HG03442 (cell line): ENCODE measurements around the gene BTBD1.
"Not testable (repeated sequence)": the region's sequence is repeated elsewhere in the genome, so short reads cannot be mapped to it uniquely, and the experiment has no call there.

Experiments
- ATAC-seq: cut with Tn5 transposase; IDR thresholded peaks from one replicate; pipeline ENCODE4 v1.9.1; 2021; ENCODE audit warnings: mild to moderate bottlenecking, moderate library complexity; ENCODE audit not compliant: unreplicated experiment

Gene BTBD1

DNA sequence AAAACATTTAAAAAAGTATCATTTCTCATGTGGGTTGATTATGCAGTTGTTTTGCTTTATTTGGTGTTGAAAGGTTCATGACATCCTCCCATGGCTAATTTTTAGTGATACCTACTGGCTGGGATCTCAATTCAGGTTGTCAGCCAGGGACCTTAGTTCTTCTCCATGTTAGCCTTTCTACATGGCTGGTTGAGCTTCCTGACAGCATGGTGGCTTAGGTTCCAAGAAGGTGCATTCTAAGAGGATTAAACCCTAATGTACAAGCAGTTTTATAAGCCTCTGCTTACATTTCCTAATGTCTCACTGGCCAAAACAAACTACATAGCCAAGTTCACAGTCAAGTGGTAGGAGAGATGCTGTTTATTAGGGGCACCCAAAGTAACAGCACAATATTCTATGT lies 31.0 kb upstream of the BTBD1 start:
- no peak for ATAC-seq

GRCh38 chr15:83094583-83094982 lies 27.5 kb upstream of the BTBD1 start:
- no peak for ATAC-seq

GRCh38 chr15:83092309-83092976 lies 25.4 kb upstream of the BTBD1 start:
- peak; percentile 77 for ATAC-seq

DNA sequence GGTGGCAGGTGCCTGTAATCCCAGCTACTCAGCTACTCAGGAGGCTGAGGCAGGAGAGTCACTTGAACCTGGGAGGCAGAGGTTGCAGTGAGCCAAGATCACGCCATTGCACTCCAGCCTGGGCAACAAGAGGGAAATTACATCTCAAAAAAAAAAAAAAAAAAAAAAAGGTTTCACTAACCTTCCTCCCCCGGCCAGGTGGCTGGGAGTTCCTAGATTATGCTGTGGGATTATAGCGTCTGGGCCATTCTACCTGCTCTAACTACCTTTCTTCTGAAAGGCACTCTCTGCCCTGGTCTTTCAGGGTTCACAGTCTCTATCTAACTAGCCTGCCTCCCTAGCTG lies 24.9 kb upstream of the BTBD1 start:
- not testable (repeated sequence) for ATAC-seq

DNA sequence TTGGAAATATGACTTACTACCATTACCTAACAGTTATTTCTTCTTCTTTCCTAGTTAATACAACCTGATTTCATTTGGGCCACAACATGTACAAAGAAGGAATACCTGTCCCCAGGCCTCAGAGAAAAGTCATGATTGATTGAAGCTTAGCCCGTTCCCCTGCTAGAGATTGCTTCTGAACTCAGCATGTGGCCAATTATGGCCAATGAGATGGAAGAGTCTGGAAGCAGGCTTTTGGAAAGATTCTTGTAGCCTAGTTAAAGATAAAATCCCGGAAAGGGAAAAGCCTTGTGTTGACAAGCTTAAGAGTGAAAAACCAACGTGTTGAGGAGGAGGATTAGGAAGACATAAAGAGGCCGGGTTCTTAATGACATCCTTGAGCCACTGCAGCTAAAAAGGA lies 23.4 kb upstream of the BTBD1 start:
- no peak for ATAC-seq

DNA sequence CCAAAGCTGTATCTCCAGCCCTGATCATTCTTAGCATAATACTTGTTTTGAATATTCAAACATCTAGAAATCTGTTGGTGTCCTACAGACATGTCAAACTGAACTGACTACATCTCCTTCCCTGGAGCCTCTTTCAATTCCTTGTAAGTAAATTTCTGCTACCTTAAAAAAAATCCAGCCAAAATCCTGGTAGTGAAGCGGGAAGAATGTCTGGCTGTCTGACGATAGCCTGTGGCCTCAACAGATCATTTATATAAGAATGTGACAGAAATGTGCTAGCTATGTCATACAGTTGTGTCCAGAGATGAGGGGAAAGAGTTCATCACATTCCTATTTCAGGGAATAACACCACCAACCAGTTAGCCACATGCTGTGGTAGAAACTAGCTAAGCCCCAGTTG lies 21.8 kb upstream of the BTBD1 start:
- ATAC-seq = no peak

GRCh38 chr15:83087576-83087975 lies 20.5 kb upstream of the BTBD1 start:
- ATAC-seq = no peak

DNA sequence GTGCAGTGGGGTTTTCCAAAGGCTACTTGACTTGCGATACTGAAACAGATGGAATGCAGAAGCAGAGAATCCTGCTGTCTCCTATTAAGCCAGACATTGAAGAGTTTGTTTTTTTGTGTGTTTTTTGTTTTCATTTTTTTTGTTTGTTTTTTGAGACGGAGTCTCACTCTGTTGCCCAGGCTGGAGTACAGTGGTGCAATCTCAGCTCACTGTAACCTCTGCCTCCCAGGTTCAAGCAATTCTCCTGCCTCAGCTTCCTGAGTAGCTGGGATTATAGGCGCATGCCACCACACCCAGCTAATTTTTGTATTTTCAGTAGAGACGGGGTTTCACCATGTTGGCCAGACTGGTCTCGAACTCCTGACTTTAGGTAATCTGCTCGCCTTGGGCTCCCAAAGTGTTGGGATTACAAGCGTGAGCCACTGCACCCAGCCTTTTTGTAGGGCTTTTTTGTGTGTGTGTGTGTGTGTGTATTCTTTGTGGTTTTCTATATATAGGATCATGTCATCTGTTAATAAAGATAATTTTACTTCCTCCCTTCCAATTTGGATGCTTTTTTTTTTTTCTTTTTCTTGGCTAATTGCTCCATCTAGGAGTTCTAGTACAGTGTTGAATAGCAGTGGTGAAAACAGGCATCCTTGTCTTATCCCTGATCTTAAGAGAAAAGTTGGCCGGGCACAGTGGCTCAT lies 19.0 kb upstream of the BTBD1 start:
- not testable (repeated sequence) for ATAC-seq

DNA sequence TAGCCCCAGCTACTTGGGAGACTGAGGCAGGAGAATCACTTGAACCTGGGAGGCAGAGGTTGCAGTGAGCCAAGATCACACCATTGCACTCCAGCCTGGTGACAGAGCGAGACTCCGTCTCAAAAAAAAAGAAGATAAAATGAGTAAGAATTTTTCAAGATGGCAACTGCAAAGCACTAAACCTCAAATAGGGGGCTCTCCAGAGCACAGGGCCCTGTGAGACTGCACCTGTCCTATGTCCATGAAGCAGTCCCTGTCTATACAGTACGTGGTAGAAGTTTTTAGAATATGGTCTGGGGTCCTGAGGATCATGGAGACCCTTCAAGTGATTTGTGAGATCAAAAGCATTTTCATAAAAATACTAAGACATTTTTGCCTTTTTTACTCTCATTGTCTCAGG lies 18.4 kb upstream of the BTBD1 start:
- ATAC-seq = not testable (repeated sequence)

- ATAC-seq = no peak
These were observed 15.8 kb upstream of the BTBD1 start for GRCh38 chr15:83082730-83083386.

- ATAC-seq = no peak
These were observed 14.4 kb upstream of the BTBD1 start for GRCh38 chr15:83081256-83082014.

- ATAC-seq = no peak
These were observed 11.7 kb upstream of the BTBD1 start for GRCh38 chr15:83078712-83079111.

DNA sequence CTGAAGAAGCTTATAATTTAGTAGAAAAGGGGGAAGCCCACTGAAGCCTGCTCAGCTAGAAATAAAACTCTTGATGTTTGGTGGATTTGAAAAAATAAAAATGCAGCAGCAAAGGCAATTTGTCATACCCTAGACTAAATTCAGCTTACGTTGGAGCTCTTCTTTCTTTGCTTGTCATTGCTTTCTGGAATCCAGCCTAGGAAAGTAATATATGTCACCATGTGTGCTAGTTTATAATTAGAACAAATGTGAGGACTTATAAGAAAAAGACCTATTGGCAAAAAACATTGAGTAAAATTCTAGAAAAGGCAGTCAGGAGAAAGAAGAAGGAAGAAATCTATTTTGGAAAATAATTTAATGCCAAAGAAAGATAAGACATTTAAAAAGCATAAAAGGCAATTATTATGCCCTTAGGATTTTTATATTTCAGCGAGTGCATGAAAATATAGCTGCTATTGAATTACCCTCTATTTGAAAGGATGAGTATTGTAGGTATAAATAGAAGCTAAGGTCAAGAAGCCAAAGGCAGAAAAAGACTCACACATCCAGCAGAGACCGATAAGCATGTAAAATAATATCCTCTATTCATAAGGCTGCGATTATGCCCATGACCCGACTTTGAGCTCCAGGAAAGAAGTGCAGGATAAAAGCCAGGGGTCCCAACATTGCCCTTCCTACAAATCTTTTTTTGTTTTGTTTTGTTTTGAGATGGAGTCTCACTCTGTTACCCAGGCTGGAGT lies 10.6 kb upstream of the BTBD1 start:
- no peak for ATAC-seq

GRCh38 chr15:83069211-83069642 lies 2.2 kb upstream of the BTBD1 start:
- ATAC-seq = not testable (repeated sequence)

GRCh38 chr15:83068054-83068453 lies 1.0 kb upstream of the BTBD1 start:
- ATAC-seq = no peak

DNA sequence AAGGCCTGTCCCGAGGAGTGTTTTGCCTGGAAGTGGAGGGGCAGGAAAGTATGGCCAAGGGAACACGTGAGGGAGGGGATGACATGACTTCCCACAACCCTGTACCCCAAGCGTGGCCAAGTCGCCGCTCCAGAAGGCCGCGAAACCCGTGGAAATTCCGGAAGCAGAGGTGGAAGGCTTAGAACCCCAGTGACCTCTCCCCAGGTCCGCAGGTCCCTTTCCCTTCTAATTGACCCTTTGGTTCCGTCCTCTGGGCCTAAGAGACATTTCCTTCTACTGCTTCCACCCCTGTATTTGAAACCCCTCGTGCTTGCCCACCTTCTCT lies 548 bp upstream of the BTBD1 start:
- no peak for ATAC-seq

GRCh38 chr15:83066034-83066733 lies 868 bp downstream of the BTBD1 start:
- no peak for ATAC-seq

DNA sequence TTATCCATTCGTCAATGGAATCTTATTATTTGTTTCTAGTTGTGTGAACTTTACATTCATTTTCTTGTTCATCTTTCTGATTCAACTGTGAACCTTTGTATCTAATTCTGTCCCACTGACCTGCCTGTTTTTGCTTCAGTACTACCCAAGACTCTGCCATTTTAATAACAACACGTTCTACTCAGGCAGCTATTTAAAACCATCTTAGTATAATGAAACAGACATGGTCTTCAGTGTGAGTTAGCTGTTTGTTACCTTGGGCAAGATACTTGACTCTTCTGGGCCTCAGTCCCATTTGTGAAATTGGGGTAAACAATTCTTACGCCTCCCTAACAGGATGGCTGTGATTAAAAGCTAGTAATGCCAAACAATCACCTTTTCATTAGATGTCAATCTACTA lies 1.6 kb downstream of the BTBD1 start:
- ATAC-seq = no peak

- no peak for ATAC-seq
These were observed 2.2 kb downstream of the BTBD1 start for GRCh38 chr15:83064859-83065258.

- no peak for ATAC-seq
These were observed 3.5 kb downstream of the BTBD1 start for GRCh38 chr15:83063551-83063950.
